Fibroblast of the aortic adventitia (primary cell): Measurements from ENCODE around the gene EHD1. TPM values are rescaled to one million over a fixed set of nuclear protein-coding genes. Genes with fewer than 3 reads are reported as not detected.

ENCODE experiments used
- DNase-seq: peaks from one replicate; pipeline ENCODE4 v3.0.0-alpha.2; 2010; ENCODE audit warnings: low read depth
- H3K4me3 ChIP-seq: 2 replicates; pipeline ENCODE4 v1.5.1; 2011; ENCODE audit warnings: low read depth, mild to moderate bottlenecking, control low read depth, low read length, moderate library complexity
- total RNA-seq: library from RNA; depleted of rRNA; stranded (reverse); fragments of >200 nt; gene quantifications from 2 replicates; pipeline ENCODE4 v1.2.3, GENCODE V29; 2012; ENCODE audit warnings: low replicate concordance
- TF ChIP-seq, protein P1 (sequence below): IDR thresholded peaks from 2 replicates; pipeline ENCODE4 v1.5.1; 2011; ENCODE audit warnings: mild to moderate bottlenecking, low read length, control low read depth, inconsistent platforms; ENCODE audit not compliant: insufficient read depth

EHD1 gene
- total RNA-seq, 1 donor: 68.1 TPM

DNA sequence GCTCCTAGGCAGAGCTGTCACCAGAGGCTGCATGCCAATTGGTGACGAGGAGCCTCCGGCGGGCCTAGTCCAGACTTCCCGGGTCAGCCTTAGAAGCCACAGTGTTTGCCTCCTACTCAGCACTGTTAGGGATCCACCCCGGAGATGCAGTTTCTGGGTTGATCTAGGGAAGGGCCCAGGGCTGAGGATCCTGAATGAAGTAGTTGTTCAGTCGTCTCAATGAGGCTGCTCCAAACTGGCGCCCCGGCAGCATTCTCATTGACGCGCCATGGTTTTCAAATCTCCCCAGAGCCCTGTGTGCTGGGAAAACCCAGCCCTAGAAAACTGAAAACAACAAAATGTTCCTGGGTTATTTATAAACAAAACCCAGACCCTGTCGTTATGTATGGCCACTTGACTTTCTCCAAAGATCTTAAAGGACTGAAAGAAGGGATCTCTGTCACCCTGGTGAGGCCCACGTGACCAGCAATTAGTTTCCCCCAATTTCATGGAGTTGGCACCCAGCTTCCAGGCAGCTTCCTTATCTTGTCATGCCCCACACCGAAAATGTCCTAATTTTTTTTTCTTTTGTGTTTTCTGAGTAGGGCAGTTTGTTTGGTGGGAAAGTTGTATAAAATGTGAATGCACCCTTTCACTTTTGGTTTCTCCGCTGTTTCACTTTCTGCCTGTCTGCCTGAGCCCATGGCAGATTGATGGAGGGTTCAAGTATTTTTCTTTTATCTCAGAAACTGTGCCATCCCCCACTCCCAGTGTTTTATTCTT lies 2.0 kb upstream of the EHD1 start:
- TF ChIP-seq, protein P1, sequence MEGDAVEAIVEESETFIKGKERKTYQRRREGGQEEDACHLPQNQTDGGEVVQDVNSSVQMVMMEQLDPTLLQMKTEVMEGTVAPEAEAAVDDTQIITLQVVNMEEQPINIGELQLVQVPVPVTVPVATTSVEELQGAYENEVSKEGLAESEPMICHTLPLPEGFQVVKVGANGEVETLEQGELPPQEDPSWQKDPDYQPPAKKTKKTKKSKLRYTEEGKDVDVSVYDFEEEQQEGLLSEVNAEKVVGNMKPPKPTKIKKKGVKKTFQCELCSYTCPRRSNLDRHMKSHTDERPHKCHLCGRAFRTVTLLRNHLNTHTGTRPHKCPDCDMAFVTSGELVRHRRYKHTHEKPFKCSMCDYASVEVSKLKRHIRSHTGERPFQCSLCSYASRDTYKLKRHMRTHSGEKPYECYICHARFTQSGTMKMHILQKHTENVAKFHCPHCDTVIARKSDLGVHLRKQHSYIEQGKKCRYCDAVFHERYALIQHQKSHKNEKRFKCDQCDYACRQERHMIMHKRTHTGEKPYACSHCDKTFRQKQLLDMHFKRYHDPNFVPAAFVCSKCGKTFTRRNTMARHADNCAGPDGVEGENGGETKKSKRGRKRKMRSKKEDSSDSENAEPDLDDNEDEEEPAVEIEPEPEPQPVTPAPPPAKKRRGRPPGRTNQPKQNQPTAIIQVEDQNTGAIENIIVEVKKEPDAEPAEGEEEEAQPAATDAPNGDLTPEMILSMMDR: no peak
- no peak for DNase-seq
- H3K4me3 ChIP-seq: no peak overlapping the region

DNA sequence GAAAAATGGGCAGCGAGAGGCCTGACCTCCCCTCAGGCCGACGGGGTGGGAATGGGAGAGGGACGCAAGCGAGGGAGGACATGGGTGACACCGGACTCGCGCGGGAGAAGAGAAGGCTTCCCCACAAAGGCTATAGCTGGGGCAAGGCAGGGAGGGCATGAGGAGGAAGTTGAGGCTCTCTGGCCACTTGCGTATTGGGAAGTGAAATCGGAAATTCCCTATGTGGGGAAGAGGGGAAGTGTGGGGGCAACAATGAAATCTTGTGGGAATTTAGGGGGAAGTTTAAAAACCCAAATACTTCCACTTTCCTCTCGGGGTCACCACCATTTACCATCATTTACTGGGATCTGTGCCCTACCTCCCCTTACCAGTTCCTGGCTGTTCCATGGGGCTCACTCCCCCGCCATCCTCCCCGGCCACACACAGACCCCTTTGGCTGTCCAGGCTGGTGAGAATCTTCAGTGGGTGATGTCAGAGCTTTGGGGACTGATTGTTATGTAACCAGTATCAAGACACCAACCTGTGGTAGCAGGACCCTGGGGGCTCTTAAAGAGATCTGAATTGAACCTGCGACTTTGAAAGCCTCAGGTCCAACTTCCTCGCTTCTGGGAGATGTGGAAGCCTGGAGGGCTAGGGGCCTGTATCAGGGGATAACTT lies 951 bp upstream of the EHD1 start:
- no peak for DNase-seq
- H3K4me3 ChIP-seq: peak overlapping the region; percentile 80
- TF ChIP-seq, protein P1: no peak

DNA sequence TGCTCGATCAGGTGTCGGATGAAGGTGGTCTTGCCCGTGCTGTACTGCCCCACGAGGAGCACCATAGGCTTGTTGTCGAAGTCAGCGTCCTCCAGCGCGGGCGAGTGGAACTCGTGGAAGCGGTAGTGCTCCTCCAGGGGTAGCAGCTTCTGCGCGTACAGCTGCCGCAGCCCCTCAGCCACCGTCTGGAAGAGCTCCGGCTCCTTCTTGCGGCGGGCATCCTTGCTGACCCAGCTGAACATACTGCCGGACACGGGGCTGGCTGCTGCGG lies 263 bp downstream of the EHD1 start:
- H3K4me3 ChIP-seq: peak overlapping the region; percentile 97
- DNase-seq: no peak
- TF ChIP-seq, protein P1: peak; percentile 14

DNA sequence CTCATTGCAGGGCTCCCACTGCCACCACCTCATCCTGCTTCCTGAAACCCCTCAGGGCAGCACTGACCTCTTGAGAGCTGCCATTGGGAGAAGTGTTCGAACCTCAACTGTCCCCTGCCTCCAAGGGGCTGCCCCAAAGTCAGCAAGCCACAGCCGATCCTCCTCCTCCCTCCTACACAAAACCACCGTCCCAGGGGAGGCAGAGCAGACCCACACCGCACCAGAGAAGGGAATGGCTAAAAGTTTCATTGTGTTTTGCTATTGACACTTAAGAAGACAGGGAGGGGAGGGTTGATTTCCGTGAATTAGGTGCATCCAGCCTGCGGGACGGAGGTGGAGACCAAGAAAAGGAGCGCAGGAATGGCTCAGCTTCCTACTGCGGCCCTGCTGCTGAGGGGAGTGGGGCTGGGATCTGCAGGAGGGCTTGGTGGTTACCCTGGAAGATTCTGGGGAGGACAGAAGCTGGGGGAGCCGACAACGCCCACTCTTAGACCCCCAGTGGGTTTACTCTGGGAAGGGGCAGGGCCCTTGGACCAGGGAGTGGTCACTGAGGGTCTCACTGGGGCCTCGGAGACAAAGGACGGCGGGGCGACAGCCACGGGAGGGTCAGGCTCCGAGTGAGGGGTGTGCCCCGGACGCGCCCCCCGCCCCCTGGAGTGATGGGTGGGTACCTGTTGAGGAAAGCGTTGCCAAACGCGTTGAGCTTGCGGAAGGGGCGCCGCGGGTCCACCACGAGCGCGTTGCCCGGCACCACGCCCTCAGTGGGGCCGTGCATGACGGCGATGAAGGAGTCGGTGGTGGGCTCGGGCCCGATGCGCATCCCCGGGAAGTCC lies 815 bp downstream of the EHD1 start:
- DNase-seq: no peak
- TF ChIP-seq, protein P1: no peak
- H3K4me3 ChIP-seq: peak overlapping the region; percentile 97

DNA sequence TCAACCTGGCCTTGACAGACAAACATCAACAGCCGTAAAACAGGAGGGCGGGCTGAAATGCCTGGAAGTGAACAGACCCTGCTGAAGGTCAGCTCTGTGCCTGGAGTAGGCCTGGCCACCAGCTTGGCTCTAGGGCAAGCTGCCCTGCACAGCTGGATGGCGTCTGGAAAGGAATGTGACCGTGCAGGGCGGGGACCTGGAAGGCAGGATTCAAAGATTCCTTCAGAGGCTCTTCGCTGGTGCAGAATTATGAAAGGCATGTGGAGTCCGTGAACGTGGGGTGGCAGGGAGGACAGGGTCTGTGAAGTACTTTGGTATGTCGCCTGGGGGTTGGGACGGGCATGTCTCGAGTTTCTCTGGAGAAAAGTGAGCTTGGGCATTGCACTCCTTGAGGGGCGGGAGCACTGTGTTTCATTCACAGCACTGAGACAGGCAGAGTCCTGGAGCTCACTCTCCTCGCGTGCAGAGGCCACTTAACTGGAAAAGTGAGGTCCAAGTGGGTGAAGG lies 1.5 kb downstream of the EHD1 start:
- peak; percentile 69 for DNase-seq
- peak overlapping the region; percentile 97 for H3K4me3 ChIP-seq
- TF ChIP-seq, protein P1: no peak

DNA sequence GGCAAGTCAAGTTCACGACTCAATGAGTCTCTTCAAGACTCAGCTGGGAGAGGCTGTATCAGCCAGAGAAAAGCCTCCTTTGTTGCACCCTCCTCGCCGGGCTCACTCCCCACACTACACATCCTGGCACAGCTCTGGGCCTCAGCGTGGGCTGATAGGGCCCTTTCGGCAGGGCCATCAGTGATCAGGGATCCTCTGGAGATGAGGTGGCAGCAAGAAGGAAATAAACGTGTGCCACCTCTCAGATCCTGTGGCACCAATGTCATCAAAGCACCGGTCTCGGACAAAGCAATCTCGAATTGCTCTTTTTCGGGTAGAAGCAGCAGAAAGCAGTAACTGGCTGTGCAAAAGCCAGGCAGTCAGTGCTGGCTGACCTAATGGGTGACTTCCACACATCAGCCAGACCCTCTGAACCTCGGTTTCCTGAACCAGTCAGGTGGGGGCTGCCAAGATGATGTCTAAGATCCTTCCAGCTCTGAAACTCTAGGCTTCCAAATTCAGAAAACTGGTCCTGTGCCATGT lies 2.1 kb downstream of the EHD1 start:
- peak overlapping the region; percentile 97 for H3K4me3 ChIP-seq
- DNase-seq: no peak
- TF ChIP-seq, protein P1: no peak
